Thyroid gland (tissue), 4 donors: ENCODE results near the gene DOLPP1. TPM values are rescaled to one million over a fixed set of nuclear protein-coding genes. Genes with fewer than 3 reads are reported as not detected.

ENCODE experiments used
- DNase-seq, 2 donors: peaks; one replicate each; pipeline ENCODE4 v3.0.0-alpha.2; 2019
- H3K27ac ChIP-seq, 3 donors: fragments of 200-600 bp; sonication (generic); 1 replicate in 2 of 3; 2 replicates in 1 of 3; pipeline ENCODE4 v1.5.1; 2016 to 2019; ENCODE audit warnings: mild to moderate bottlenecking in 1 of 3, moderate library complexity in 1 of 3
- H3K27me3 ChIP-seq: fragments of 200-600 bp; sonication (generic); one replicate; pipeline ENCODE4 v1.5.1; 2019
- H3K36me3 ChIP-seq, 2 donors: fragments of 200-600 bp; sonication (generic); one replicate each; pipeline ENCODE4 v1.5.1; 2016 to 2019
- H3K4me1 ChIP-seq, 2 donors: fragments of 200-600 bp; sonication (generic); one replicate each; pipeline ENCODE4 v1.5.1; 2017 to 2019
- H3K4me3 ChIP-seq, 3 donors: fragments of 200-600 bp; sonication (generic); replicated peaks in 1 of 3; 1 replicate in 2 of 3; 2 replicates in 1 of 3; pipeline ENCODE4 v1.5.1; 2016; ENCODE audit warnings: mild to moderate bottlenecking in 1 of 3
- H3K9me3 ChIP-seq: fragments of 200-600 bp; sonication (generic); one replicate; pipeline ENCODE4 v1.5.1; 2017
- POLR2A ChIP-seq, 2 donors: fragments of 450-650 bp; IDR thresholded peaks; one replicate each; pipeline ENCODE4 v1.6.1; 2017; ENCODE audit warnings: antibody characterized with exemption in 2 of 2, mild to moderate bottlenecking in 2 of 2, moderate library complexity in 1 of 2
- WGBS, 2 donors: methylation state at CpG; one replicate each; pipeline ENCODE4 v1.1.5; 2017; 5-methylcytosine and 5-hydroxymethylcytosine counted together
- intact Hi-C: fragments of 100-400 bp; cut with DNase I; formaldehyde crosslinking; loops from one replicate; pipeline ENCODE4 v1.15.1; 2023
- total RNA-seq, 4 donors: library from RNA; depleted of rRNA; stranded (reverse); fragments of >200 nt; gene quantifications; one replicate each; pipeline ENCODE4 v1.2.3, GENCODE V29; 2016
- TF ChIP-seq, protein P1 (sequence below), 6 experiments: fragments of 200-600 bp in 3 of 6; fragments of 450-650 bp in 3 of 6; sonication (generic) in 3 of 6; IDR thresholded peaks; one replicate each; pipeline ENCODE4 v1.5.1; 2016 to 2019; ENCODE audit warnings: antibody characterized with exemption in 6 of 6, mild to moderate bottlenecking in 2 of 6, inconsistent platforms in 1 of 6, moderate library complexity in 1 of 6

Gene DOLPP1
- total RNA-seq, 4 donors from 2014 or later = 6.0 to 10.9 (median 8.3) TPM

DNA sequence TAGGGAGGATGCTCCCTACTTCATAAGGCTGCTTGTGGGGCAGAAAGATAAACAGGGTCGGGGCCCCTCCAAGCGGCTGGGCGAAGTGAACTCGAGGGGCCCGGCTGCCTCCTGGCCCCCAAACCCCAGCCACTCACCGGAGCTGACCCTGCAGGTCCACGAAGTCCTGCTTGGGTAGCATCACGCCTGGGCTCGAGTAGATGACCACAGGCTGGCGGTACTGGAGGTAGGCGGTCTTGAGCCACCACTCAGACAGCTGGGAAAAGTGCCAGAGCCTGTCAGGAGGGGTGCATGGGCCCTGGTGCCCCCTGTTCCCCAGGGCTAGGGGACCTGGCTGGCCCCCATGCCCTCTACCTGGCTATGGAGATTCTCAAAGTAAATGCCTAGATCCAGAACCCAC is 23.1 kb downstream of the DOLPP1 start:
- DNase-seq = no peak
- Histone ChIP-seq H3K4me3 (no peak overlapping the region), H3K27ac (no peak overlapping the region), H3K4me1 (peaks cover under 1 to 5% of the 10 kb centered on the region in 2 donors), H3K36me3 (peaks cover 0 to 6% of the 10 kb centered on the region in 2 donors), H3K9me3 (no peaks in the 10 kb centered on the region), H3K27me3 (no peaks in the 10 kb centered on the region)
- TF ChIP-seq, protein P1, sequence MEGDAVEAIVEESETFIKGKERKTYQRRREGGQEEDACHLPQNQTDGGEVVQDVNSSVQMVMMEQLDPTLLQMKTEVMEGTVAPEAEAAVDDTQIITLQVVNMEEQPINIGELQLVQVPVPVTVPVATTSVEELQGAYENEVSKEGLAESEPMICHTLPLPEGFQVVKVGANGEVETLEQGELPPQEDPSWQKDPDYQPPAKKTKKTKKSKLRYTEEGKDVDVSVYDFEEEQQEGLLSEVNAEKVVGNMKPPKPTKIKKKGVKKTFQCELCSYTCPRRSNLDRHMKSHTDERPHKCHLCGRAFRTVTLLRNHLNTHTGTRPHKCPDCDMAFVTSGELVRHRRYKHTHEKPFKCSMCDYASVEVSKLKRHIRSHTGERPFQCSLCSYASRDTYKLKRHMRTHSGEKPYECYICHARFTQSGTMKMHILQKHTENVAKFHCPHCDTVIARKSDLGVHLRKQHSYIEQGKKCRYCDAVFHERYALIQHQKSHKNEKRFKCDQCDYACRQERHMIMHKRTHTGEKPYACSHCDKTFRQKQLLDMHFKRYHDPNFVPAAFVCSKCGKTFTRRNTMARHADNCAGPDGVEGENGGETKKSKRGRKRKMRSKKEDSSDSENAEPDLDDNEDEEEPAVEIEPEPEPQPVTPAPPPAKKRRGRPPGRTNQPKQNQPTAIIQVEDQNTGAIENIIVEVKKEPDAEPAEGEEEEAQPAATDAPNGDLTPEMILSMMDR (IDR thresholded peaks at IDR 0.05) = no peak
- no peak for TF ChIP-seq POLR2A (IDR thresholded peaks at IDR 0.05)
- intact Hi-C loops = no loop called here
- WGBS, 2 donors = 82 to 90% methylated on average over 7 to 10 of the region's 11 CpGs

DNA sequence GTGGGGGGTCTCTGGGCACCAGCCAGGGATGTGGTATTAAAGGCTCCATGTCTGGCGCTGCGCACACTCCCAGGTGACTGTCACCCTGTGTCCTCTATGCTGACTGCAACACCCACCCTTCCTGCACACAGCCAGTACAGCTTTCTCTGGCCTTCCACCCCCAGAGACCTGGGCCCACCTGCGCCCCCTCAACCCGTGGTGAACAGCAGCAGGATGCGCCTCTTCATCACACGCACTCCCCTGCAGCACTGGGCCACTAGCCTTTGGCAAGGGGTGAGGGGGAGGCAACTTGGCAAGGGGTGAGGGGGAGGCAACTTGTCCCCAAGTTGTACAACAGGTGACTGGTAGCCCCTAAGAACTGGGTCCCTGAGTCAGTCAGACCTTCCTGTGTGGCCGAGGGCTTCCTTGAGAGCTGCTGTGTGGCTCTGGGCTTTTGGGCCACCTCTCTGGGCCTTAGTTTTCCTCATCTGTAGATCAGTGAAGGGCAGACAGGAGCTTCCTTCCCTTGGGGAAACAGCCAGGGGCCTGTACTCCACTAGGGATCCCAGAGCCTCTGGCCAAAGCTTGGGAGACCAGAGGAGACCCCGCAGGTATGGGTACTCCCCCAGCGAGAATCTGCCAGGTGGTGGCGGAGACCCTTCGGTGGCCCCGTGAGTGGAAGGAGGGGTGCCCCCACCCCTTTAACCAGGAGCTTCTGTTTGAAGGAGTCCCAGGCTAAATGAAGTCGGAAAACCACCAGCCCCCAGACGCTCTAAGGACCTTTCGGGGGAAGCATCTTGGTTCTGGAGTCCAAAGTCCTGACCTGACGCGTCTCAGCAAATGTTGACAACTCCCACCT is 25.2 kb downstream of the DOLPP1 start:
- WGBS, 2 donors = 95 to 98% methylated on average over 8 to 16 of the region's 17 CpGs
- H3K4me3 ChIP-seq = no peak overlapping the region
- no peaks in the 10 kb centered on the region for H3K9me3 ChIP-seq
- H3K36me3 ChIP-seq = peaks cover 0 to 6% of the 10 kb centered on the region in 2 donors
- TF ChIP-seq, protein P1 (IDR thresholded peaks at IDR 0.05) = no peak
- TF ChIP-seq POLR2A (IDR thresholded peaks at IDR 0.05) = no peak
- no peaks in the 10 kb centered on the region for H3K27me3 ChIP-seq
- no peak for DNase-seq
- intact Hi-C loops = no loop called here
- peaks cover 12 to 14% of the 10 kb centered on the region in 2 donors for H3K4me1 ChIP-seq
- no peak overlapping the region for H3K27ac ChIP-seq

GRCh38 chr9:129107651-129108050 is 26.7 kb downstream of the DOLPP1 start:
- Histone ChIP-seq H3K4me3 (no peak overlapping the region), H3K36me3 (peaks cover 0 to 6% of the 10 kb centered on the region in 2 donors), H3K4me1 (peaks cover 20% of the 10 kb centered on the region in 2 donors), H3K27me3 (no peaks in the 10 kb centered on the region), H3K9me3 (no peaks in the 10 kb centered on the region), H3K27ac (no peak overlapping the region)
- intact Hi-C loops = no loop called here
- no peak for TF ChIP-seq POLR2A (IDR thresholded peaks at IDR 0.05)
- TF ChIP-seq, protein P1 (IDR thresholded peaks at IDR 0.05) = no peak
- no peak for DNase-seq
- 90 to 94% methylated on average over 8 to 13 of the region's 13 CpGs for WGBS, 2 donors

DNA sequence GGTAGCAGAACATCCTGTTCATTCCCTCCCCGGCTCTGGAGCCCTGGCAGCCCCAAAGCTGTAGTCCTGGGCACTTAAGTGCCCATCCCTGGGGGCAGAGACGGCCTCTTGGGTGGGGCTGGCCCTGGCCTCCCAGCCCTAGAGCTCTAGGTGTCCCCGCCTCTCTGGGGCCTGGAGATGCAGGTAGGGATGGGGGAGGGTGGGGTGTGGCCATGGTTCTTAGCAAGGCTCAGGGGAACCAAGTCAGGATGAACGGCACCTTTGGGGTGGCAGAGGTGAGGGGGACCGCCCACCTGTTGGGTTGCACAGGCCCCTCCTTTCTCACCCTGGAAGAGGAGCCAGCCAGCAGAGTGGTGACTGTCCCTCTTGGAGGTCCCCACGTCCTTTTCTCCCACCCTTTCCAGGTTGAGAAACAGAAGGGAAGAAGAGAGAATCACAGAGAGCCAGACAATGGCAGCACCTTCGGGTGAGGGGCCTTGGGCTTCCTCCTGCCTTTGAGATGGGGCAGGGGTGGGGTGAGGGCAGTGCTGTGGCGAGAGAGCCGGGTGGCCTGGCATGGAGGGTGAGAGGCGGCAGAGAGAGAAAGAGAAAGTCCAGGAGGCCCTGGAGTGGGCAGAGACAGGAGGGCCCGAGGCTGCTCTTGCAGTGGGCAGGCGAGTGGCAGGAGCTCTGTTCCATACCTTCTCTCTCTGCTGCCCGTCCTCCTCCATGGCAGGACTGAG is 27.3 kb downstream of the DOLPP1 start:
- Histone ChIP-seq H3K9me3 (no peaks in the 10 kb centered on the region), H3K27ac (no peak overlapping the region), H3K4me3 (no peak overlapping the region), H3K36me3 (peaks cover 0 to 6% of the 10 kb centered on the region in 2 donors), H3K27me3 (no peaks in the 10 kb centered on the region), H3K4me1 (peaks cover 20 to 22% of the 10 kb centered on the region in 2 donors)
- DNase-seq = no peak
- 95 to 97% methylated on average over 10 to 12 of the region's 13 CpGs for WGBS, 2 donors
- intact Hi-C loops = no loop called here
- no peak for TF ChIP-seq POLR2A (IDR thresholded peaks at IDR 0.05)
- TF ChIP-seq, protein P1 (IDR thresholded peaks at IDR 0.05) = no peak
